Measurements from ENCODE around the gene UBA1.

Gene UBA1

DNA sequence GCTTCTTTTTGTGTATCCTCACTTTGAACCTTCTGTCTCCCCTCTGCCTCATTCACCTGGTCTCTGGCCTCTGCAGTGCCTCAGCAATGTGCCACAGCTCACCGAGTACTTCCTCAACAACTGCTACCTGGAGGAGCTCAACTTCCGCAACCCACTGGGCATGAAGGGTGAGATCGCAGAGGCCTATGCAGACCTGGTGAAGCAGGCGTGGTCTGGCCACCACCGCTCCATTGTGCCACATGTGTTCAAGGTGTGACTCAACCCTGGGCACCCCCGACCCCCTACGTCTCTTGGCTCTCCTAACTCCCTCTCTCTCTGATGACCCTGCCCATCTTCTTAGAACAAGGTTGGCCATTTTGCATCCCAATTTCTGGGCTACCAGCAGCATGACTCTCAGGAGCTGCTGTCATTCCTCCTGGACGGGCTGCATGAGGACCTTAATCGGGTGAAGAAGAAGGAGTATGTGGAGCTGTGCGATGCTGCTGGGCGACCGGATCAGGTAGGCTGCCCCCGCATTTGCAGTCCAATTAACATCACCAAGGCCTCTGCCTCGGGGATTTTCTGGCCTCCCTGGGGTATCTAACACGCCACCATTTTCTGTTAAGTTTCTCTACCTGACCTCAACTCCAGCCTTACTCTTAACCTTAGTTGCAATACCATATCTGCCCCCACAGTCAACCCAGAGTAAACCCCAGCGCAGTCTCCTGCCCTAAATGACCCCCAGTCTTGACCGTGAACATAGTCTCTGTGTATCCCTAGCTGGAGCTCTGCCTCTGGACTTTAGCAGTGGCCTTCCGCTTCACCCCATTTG lies 47.8 kb downstream of the UBA1 start:
- no peaks in the 10 kb centered on the region for H3K27me3 ChIP-seq (ENCODE audit: insufficient read depth, low read length, poor library complexity)
- H3K9ac ChIP-seq (ENCODE audit: low read depth, low read length): no peak overlapping the region
- H3K79me2 ChIP-seq (ENCODE audit: insufficient read depth, low read length): peaks cover 36% of the 10 kb centered on the region
- peaks cover 72% of the 10 kb centered on the region for H3K36me3 ChIP-seq (ENCODE audit: insufficient read depth, low read length)
- no peak overlapping the region for H3K27ac ChIP-seq (ENCODE audit: low read length)
- H3K4me2 ChIP-seq (ENCODE audit: insufficient read depth, low read length): no peak overlapping the region
- no peaks in the 10 kb centered on the region for H3K4me1 ChIP-seq (ENCODE audit: insufficient read depth, low read length)
- TF ChIP-seq EZH2 (IDR thresholded peaks at IDR 0.05; ENCODE audit: borderline replicate concordance, low read depth, low read length, severe bottlenecking): no peak
- TF ChIP-seq CTCF (IDR thresholded peaks at IDR 0.05; ENCODE audit: borderline replicate concordance, extremely low read depth, low read length, poor library complexity, severe bottlenecking): no peak
- H3K9me3 ChIP-seq (ENCODE audit: insufficient read depth, low read length, severe bottlenecking): no peaks in the 10 kb centered on the region
- ATAC-seq (ENCODE audit: insufficient read depth, low read depth) (no peak), DNase-seq (no peak)
- H4K20me1 ChIP-seq (ENCODE audit: insufficient read depth, low read length): peaks cover 25% of the 10 kb centered on the region
- H2AFZ ChIP-seq (ENCODE audit: low read depth, low read length): no peak overlapping the region
- no peak overlapping the region for H3K4me3 ChIP-seq (ENCODE audit: low read depth in 1 of 2, low read length in 2 of 2)

DNA sequence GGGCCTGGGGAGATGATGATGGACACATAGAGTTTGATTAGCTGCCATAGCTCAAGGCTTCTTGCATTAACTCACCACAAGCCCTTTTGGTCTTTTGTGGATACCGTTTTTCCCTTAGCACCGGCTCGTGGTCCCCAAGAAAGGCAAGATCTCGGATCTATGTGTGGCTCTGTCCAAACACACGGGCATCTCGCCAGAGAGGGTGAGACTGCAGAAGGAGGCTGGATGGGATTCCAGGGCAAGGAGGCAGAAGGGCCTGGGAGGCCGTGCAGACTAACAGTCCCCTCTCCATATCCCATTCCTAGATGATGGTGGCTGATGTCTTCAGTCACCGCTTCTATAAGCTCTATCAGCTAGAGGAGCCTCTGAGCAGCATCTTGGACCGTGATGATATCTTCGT lies 48.7 kb downstream of the UBA1 start:
- peaks cover 75% of the 10 kb centered on the region for H3K36me3 ChIP-seq (ENCODE audit: insufficient read depth, low read length)
- no peak for ATAC-seq (ENCODE audit: insufficient read depth, low read depth)
- H3K79me2 ChIP-seq (ENCODE audit: insufficient read depth, low read length): peaks cover 27% of the 10 kb centered on the region
- no peak for DNase-seq
- H3K4me2 ChIP-seq (ENCODE audit: insufficient read depth, low read length): no peak overlapping the region
- H3K27ac ChIP-seq (ENCODE audit: low read length): no peak overlapping the region
- H3K4me3 ChIP-seq (ENCODE audit: low read depth in 1 of 2, low read length in 2 of 2): no peak overlapping the region
- peaks cover 21% of the 10 kb centered on the region for H4K20me1 ChIP-seq (ENCODE audit: insufficient read depth, low read length)
- H3K27me3 ChIP-seq (ENCODE audit: insufficient read depth, low read length, poor library complexity): no peaks in the 10 kb centered on the region
- H2AFZ ChIP-seq (ENCODE audit: low read depth, low read length): no peak overlapping the region
- no peaks in the 10 kb centered on the region for H3K9me3 ChIP-seq (ENCODE audit: insufficient read depth, low read length, severe bottlenecking)
- TF ChIP-seq CTCF (IDR thresholded peaks at IDR 0.05; ENCODE audit: borderline replicate concordance, extremely low read depth, low read length, poor library complexity, severe bottlenecking) (no peak), EZH2 (IDR thresholded peaks at IDR 0.05; ENCODE audit: borderline replicate concordance, low read depth, low read length, severe bottlenecking) (no peak)
- no peak overlapping the region for H3K9ac ChIP-seq (ENCODE audit: low read depth, low read length)
- H3K4me1 ChIP-seq (ENCODE audit: insufficient read depth, low read length): no peaks in the 10 kb centered on the region

- ATAC-seq (ENCODE audit: insufficient read depth, low read depth) (no peak), DNase-seq (no peak)
- no peaks in the 10 kb centered on the region for H3K9me3 ChIP-seq (ENCODE audit: insufficient read depth, low read length, severe bottlenecking)
- H2AFZ ChIP-seq (ENCODE audit: low read depth, low read length): no peak overlapping the region
- peaks cover 21% of the 10 kb centered on the region for H4K20me1 ChIP-seq (ENCODE audit: insufficient read depth, low read length)
- no peak overlapping the region for H3K4me3 ChIP-seq (ENCODE audit: low read depth in 1 of 2, low read length in 2 of 2)
- no peak for TF ChIP-seq EZH2 (IDR thresholded peaks at IDR 0.05; ENCODE audit: borderline replicate concordance, low read depth, low read length, severe bottlenecking)
- H3K9ac ChIP-seq (ENCODE audit: low read depth, low read length): no peak overlapping the region
- no peaks in the 10 kb centered on the region for H3K27me3 ChIP-seq (ENCODE audit: insufficient read depth, low read length, poor library complexity)
- no peak overlapping the region for H3K4me2 ChIP-seq (ENCODE audit: insufficient read depth, low read length)
- peaks cover 81% of the 10 kb centered on the region for H3K36me3 ChIP-seq (ENCODE audit: insufficient read depth, low read length)
- no peaks in the 10 kb centered on the region for H3K4me1 ChIP-seq (ENCODE audit: insufficient read depth, low read length)
- H3K27ac ChIP-seq (ENCODE audit: low read length): no peak overlapping the region
- H3K79me2 ChIP-seq (ENCODE audit: insufficient read depth, low read length): peaks cover 16% of the 10 kb centered on the region
Measured at GRCh38 chrX:47243351-47243750, 49.7 kb downstream of the UBA1 start.

DNA sequence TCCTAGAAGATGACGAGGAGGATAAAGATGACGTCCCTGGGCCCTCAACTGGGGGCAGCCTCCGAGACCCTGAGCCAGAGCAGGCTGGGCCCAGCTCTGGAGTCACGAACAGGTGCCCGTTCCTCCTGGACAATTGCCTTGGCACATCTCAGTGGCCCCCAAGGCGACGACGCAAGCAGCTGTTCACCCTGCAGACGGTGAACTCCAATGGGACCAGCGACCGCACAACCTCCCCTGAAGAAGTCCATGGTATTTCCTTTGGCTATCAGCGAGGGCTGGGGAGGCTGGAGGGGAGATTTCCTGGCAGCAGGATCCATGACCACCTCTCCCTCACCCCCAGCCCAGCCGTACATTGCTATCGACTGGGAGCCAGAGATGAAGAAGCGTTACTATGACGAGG lies 51.0 kb downstream of the UBA1 start:
- Histone ChIP-seq H3K4me1 (ENCODE audit: insufficient read depth, low read length) (no peaks in the 10 kb centered on the region), H3K4me2 (ENCODE audit: insufficient read depth, low read length) (no peak overlapping the region), H3K36me3 (ENCODE audit: insufficient read depth, low read length) (peaks cover 82% of the 10 kb centered on the region), H2AFZ (ENCODE audit: low read depth, low read length) (no peak overlapping the region), H3K27me3 (ENCODE audit: insufficient read depth, low read length, poor library complexity) (no peaks in the 10 kb centered on the region), H3K9me3 (ENCODE audit: insufficient read depth, low read length, severe bottlenecking) (no peaks in the 10 kb centered on the region), H3K9ac (ENCODE audit: low read depth, low read length) (no peak overlapping the region), H4K20me1 (ENCODE audit: insufficient read depth, low read length) (peaks cover 12% of the 10 kb centered on the region; the same call in 1 of the 2 replicates), H3K4me3 (ENCODE audit: low read depth in 1 of 2, low read length in 2 of 2) (no peak overlapping the region), H3K79me2 (ENCODE audit: insufficient read depth, low read length) (peaks cover 3% of the 10 kb centered on the region), H3K27ac (ENCODE audit: low read length) (no peak overlapping the region)
- ATAC-seq (ENCODE audit: insufficient read depth, low read depth): no peak
- no peak for DNase-seq
- TF ChIP-seq CTCF (IDR thresholded peaks at IDR 0.05; ENCODE audit: borderline replicate concordance, extremely low read depth, low read length, poor library complexity, severe bottlenecking): no peak
- no peak for TF ChIP-seq EZH2 (IDR thresholded peaks at IDR 0.05; ENCODE audit: borderline replicate concordance, low read depth, low read length, severe bottlenecking)

Measured in DND-41 (cell line).